MM.1S (cell line): Measurements from ENCODE around the gene ARMC2.

Experiments
- DNase-seq: peaks from one replicate; pipeline ENCODE4 v3.0.0-alpha.2; 2015
- H2AFZ ChIP-seq: fragments of 300-600 bp; sonication (generic); 2 replicates; pipeline ENCODE4 v1.6.0; 2016; ENCODE audit warnings: antibody characterized with exemption, low read length
- H3F3A ChIP-seq: fragments of 300-600 bp; sonication (generic); 2 replicates; pipeline ENCODE4 v1.6.1; 2016; ENCODE audit warnings: mild to moderate bottlenecking, antibody characterized with exemption, low read length, moderate library complexity, mixed read lengths; ENCODE audit not compliant: insufficient read depth
- H3K27ac ChIP-seq: fragments of 300-600 bp; sonication (generic); 2 replicates; pipeline ENCODE4 v1.5.1; 2016; ENCODE audit warnings: mild to moderate bottlenecking, low read length
- H3K27me3 ChIP-seq: fragments of 300-600 bp; sonication (generic); replicated peaks from 2 replicates; pipeline ENCODE4 v1.6.0; 2016; ENCODE audit warnings: low read length; ENCODE audit not compliant: insufficient read depth
- H3K36me3 ChIP-seq: fragments of 300-600 bp; sonication (generic); replicated peaks from 2 replicates; pipeline ENCODE4 v1.6.1; 2016; ENCODE audit warnings: mild to moderate bottlenecking, low read length, mixed read lengths; ENCODE audit not compliant: insufficient read depth
- H3K4me1 ChIP-seq: fragments of 300-600 bp; sonication (generic); 2 replicates; pipeline ENCODE4 v1.6.1; 2016; ENCODE audit warnings: low read length, mixed read lengths
- H3K4me2 ChIP-seq: fragments of 300-600 bp; sonication (generic); 2 replicates; pipeline ENCODE4 v1.6.0; 2016; ENCODE audit warnings: low read depth, low read length
- H3K4me3 ChIP-seq: fragments of 300-600 bp; sonication (generic); 2 replicates; pipeline ENCODE4 v1.5.1; 2016; ENCODE audit warnings: low read length, mixed read lengths
- H3K79me2 ChIP-seq: fragments of 300-600 bp; sonication (generic); 2 replicates; pipeline ENCODE4 v1.6.1; 2016; ENCODE audit warnings: mixed run types, low read length, mixed read lengths
- H3K9ac ChIP-seq: fragments of 300-600 bp; sonication (generic); 2 replicates; pipeline ENCODE4 v1.6.1; 2016; ENCODE audit warnings: low read length, mixed read lengths
- H3K9me2 ChIP-seq: fragments of 300-600 bp; sonication (generic); replicated peaks from 2 replicates; pipeline ENCODE4 v1.6.1; 2016; ENCODE audit warnings: mild to moderate bottlenecking, low read length, mixed read lengths; ENCODE audit not compliant: insufficient read depth
- H3K9me3 ChIP-seq: fragments of 300-600 bp; sonication (generic); replicated peaks from 2 replicates; pipeline ENCODE4 v1.6.1; 2016; ENCODE audit warnings: mild to moderate bottlenecking, low read length, mixed read lengths; ENCODE audit not compliant: insufficient read depth
- H4K20me1 ChIP-seq: fragments of 300-600 bp; sonication (generic); 2 replicates; pipeline ENCODE4 v1.6.1; 2016; ENCODE audit warnings: mild to moderate bottlenecking, low read length, moderate library complexity, mixed read lengths; ENCODE audit not compliant: insufficient read depth
- CTCF ChIP-seq: fragments of 300-600 bp; sonication (generic); IDR thresholded peaks from 2 replicates; pipeline ENCODE4 v1.5.1; 2016; ENCODE audit warnings: antibody characterized with exemption, low read length, mixed read lengths
- EZH2 ChIP-seq: fragments of 300-600 bp; sonication (generic); optimal IDR thresholded peaks from 2 replicates; pipeline ENCODE3; 2017; ENCODE audit warnings: low read depth, mild to moderate bottlenecking, antibody characterized with exemption, low read length, mixed read lengths
- EZH2phosphoT487 ChIP-seq: fragments of 300-600 bp; sonication (generic); IDR thresholded peaks from 2 replicates; pipeline ENCODE4 v1.6.1; 2018; ENCODE audit warnings: antibody characterized with exemption, low read length

Gene ARMC2

GRCh38 chr6:108844135-108844534 lies 4.1 kb upstream of the ARMC2 start:
- no peak overlapping the region for H3K4me3 ChIP-seq
- H3F3A ChIP-seq = no peaks in the 10 kb centered on the region
- no peak overlapping the region for H2AFZ ChIP-seq
- TF ChIP-seq EZH2 (no peak), EZH2phosphoT487 (no peak), CTCF (no peak)
- no peaks in the 10 kb centered on the region for H3K27me3 ChIP-seq
- no peak for DNase-seq
- H3K4me2 ChIP-seq = no peak overlapping the region
- no peak overlapping the region for H3K27ac ChIP-seq
- no peaks in the 10 kb centered on the region for H3K36me3 ChIP-seq
- no peak overlapping the region for H3K9ac ChIP-seq
- H3K9me3 ChIP-seq = no peaks in the 10 kb centered on the region
- no peaks in the 10 kb centered on the region for H3K9me2 ChIP-seq
- H3K4me1 ChIP-seq = peaks cover 16% of the 10 kb centered on the region
- 0 out of 2 replicates have a peak, but pooled peaks cover 3% of the 10 kb centered on the region for H3K79me2 ChIP-seq
- no peaks in the 10 kb centered on the region for H4K20me1 ChIP-seq

GRCh38 chr6:108845145-108845544 lies 3.1 kb upstream of the ARMC2 start:
- Histone ChIP-seq H2AFZ (no peak overlapping the region), H3K4me2 (no peak overlapping the region), H3K9ac (no peak overlapping the region), H3K79me2 (0 out of 2 replicates have a peak, but pooled peaks cover 3% of the 10 kb centered on the region), H3F3A (no peaks in the 10 kb centered on the region), H3K9me2 (no peaks in the 10 kb centered on the region), H4K20me1 (no peaks in the 10 kb centered on the region), H3K27ac (no peak overlapping the region), H3K4me1 (peaks cover 16% of the 10 kb centered on the region), H3K4me3 (no peak overlapping the region), H3K9me3 (no peaks in the 10 kb centered on the region), H3K27me3 (no peaks in the 10 kb centered on the region), H3K36me3 (no peaks in the 10 kb centered on the region)
- TF ChIP-seq EZH2 (no peak), CTCF (no peak), EZH2phosphoT487 (no peak)
- DNase-seq = no peak

GRCh38 chr6:108846101-108846500 lies 2.1 kb upstream of the ARMC2 start:
- no peak overlapping the region for H3K4me2 ChIP-seq
- TF ChIP-seq EZH2phosphoT487 = no peak
- no peak for TF ChIP-seq CTCF
- TF ChIP-seq EZH2 = no peak
- H3K4me3 ChIP-seq = no peak overlapping the region
- no peak overlapping the region for H3K9ac ChIP-seq
- H3K9me2 ChIP-seq = no peaks in the 10 kb centered on the region
- no peaks in the 10 kb centered on the region for H4K20me1 ChIP-seq
- no peaks in the 10 kb centered on the region for H3F3A ChIP-seq
- H3K79me2 ChIP-seq = 0 out of 2 replicates have a peak, but pooled peaks cover 3% of the 10 kb centered on the region
- H3K36me3 ChIP-seq = no peaks in the 10 kb centered on the region
- DNase-seq = no peak
- H3K27me3 ChIP-seq = no peaks in the 10 kb centered on the region
- no peak overlapping the region for H3K27ac ChIP-seq
- peaks cover 12% of the 10 kb centered on the region for H3K4me1 ChIP-seq
- H2AFZ ChIP-seq = no peak overlapping the region
- H3K9me3 ChIP-seq = no peaks in the 10 kb centered on the region
